Dendritic cell treated with granulocyte-macrophage colony-stimulating factor and Interleukin-4, amounts not matched to agents 40 ng/mL and 50 ng/mL, for 4 days (primary cell): ENCODE results near the gene WDCP.
"Not testable (repeated sequence)": the region's sequence is repeated elsewhere in the genome, so short reads cannot be mapped to it uniquely, and the experiment has no call there.

Source experiments
- H3K27ac Mint-ChIP-seq: one replicate; pipeline ENCODE4 v1.8.0; 2022; ENCODE audit warnings: mild to moderate bottlenecking, mixed read lengths
- H3K27me3 Mint-ChIP-seq: one replicate; pipeline ENCODE4 v1.8.0; 2022; ENCODE audit warnings: mild to moderate bottlenecking, mixed read lengths
- H3K36me3 Mint-ChIP-seq: one replicate; pipeline ENCODE4 v1.8.0; 2022; ENCODE audit warnings: low read depth, mixed read lengths
- H3K4me1 Mint-ChIP-seq: one replicate; pipeline ENCODE4 v1.8.0; 2022; ENCODE audit warnings: low read depth, mixed read lengths
- H3K4me3 Mint-ChIP-seq: one replicate; pipeline ENCODE4 v1.8.0; 2022; ENCODE audit warnings: mild to moderate bottlenecking, moderate library complexity, mixed read lengths
- H3K9me3 Mint-ChIP-seq: one replicate; pipeline ENCODE4 v1.8.0; 2022; ENCODE audit warnings: mixed read lengths
- intact Hi-C: fragments of 100-400 bp; cut with micrococcal nuclease; formaldehyde crosslinking; loops from one replicate; pipeline ENCODE4 v1.15.0; 2022

Gene WDCP

DNA sequence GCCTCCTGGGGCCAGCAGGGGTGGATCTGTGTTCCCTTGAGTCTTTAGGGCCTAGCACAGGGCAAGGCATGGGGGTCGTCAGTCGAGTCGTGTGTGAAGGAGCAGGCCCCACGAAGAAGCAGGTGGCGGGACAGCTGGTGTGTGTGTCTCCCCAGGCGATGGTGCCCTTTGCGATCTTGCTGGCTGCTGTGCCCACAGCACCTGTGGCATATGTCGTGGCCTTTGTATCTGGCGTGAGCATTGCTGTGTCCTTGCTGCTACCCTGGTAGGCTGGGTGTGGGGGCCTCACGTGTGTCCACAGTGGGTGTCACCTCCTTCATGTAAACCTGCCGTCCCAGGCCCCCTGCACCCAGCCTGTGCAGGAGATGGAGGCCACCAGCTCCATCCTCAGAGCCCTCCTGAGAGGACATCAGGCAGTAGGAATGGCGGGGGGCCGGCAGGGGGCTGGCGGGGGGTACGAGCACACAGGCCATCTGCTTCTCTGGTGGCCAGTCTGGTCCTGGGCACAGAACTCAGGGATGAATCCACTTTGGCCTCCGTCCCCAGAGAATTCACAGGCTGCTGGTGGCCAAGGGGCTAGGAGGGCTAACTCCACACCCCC is 24.1 kb downstream of the WDCP start:
- intact Hi-C loops, result no loop called here
- H3K4me3 Mint-ChIP-seq, result no peak overlapping the region

DNA sequence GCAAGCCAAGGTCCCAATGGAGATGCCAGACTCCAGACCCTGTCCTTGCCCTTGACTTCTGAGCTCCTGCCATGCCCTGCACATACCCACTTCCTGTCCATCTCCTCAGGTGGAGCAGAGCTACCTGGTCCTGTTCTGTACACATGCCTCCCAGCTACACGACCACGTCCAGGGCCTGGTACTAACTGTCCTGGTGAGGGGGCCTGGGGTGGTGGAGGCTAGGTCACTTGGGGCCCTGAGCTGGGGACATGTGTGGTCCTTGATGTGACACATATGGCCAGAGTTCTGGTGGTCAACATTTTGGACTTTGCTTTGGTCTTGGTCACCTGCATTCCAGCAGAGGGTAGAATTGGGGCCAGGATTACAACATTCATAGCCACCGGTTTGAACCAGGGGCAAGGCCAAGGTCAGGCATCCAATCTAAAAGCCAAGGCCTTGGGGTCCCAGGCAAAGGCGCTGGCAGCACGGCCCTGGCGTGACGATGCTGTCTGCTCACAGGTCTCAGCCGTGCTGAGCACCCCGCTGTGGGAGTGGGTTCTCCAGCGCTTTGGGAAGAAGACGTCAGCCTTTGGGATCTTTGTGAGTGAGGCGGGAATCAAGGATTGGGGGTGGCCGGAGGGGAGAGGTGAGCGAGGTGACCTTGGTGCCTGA is 24.7 kb downstream of the WDCP start:
- Mint-ChIP-seq H3K4me3 (no peak overlapping the region), H3K36me3 (peaks cover 28% of the 10 kb centered on the region), H3K4me1 (no peaks in the 10 kb centered on the region), H3K27me3 (no peaks in the 10 kb centered on the region), H3K9me3 (no peaks in the 10 kb centered on the region), H3K27ac (no peak overlapping the region)
- intact Hi-C loops, result no loop called here

More for the DNA sequence above, 24.1 kb downstream of the WDCP start:
- H3K4me1 Mint-ChIP-seq, result no peaks in the 10 kb centered on the region
- H3K36me3 Mint-ChIP-seq, result peaks cover 28% of the 10 kb centered on the region
- no peaks in the 10 kb centered on the region for H3K27me3 Mint-ChIP-seq
- H3K27ac Mint-ChIP-seq, result no peak overlapping the region
- H3K9me3 Mint-ChIP-seq, result no peaks in the 10 kb centered on the region

DNA sequence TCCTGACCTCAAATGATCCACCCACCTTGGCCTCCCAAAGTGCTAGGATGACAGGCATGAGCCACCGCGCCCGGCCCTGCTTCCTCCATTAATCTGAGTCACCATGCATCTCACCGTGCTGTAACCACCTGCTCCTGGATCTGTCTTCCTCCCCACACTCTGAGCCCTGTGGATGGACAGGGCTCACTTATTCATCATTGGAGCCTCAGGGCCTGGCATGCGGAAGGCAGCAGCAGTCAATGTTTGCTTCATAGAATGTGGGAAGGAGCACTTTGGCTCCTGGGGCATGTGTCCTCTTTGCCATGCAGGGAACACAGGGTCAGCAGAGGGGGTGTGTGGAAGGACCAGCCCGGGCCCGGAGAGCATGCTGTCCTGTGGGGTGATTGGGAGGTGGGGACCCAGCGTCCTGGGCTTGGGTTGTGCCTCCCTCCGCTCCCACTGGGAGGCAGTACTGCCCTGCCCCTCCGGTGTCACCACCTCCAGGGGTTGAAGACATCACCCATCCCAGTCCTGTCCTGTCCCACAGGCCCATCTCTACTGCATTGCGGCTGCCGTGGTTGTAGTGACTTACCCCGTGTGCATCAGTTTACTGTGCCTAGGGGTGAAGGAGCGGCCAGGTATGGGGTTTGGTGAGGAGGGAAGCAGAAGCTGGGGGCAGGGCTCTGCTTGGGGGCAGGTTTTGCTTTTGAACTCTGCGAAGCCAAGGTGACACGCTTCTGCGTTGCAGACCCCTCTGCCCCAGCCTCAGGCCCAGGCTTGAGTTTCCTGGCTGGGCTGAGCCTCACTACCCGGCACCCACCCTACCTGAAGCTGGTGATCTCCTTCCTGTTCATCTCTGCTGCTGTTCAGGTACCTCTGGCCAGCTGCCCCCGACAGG is 25.8 kb downstream of the WDCP start:
- peaks cover 28% of the 10 kb centered on the region for H3K36me3 Mint-ChIP-seq
- no peaks in the 10 kb centered on the region for H3K4me1 Mint-ChIP-seq
- H3K4me3 Mint-ChIP-seq, result no peak overlapping the region
- intact Hi-C loops, result no loop called here
- H3K27me3 Mint-ChIP-seq, result no peaks in the 10 kb centered on the region
- no peaks in the 10 kb centered on the region for H3K9me3 Mint-ChIP-seq
- H3K27ac Mint-ChIP-seq, result no peak overlapping the region

DNA sequence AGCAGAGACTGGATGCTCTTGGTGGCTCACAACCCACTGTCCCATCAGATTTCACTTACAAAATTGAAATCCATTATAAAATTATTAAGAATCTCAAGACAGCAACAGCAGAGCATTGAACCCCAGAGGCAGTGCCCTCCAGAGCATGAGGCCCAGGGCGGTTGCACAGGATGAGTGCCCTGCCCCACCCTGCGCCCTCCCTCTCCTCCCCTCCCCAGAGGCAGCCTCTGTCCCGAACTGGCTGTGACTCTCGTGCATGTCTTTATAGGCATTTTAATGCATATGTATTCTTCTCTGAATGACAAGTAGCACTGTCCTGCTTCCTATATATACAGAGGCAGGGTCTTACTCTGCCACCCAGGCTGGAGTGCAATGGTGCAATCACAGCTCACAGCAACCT is 26.9 kb downstream of the WDCP start:
- H3K27me3 Mint-ChIP-seq, result no peaks in the 10 kb centered on the region
- H3K9me3 Mint-ChIP-seq, result no peaks in the 10 kb centered on the region
- intact Hi-C loops, result no loop called here
- H3K4me1 Mint-ChIP-seq, result no peaks in the 10 kb centered on the region
- H3K27ac Mint-ChIP-seq, result no peak overlapping the region
- H3K36me3 Mint-ChIP-seq, result peaks cover 28% of the 10 kb centered on the region
- no peak overlapping the region for H3K4me3 Mint-ChIP-seq

DNA sequence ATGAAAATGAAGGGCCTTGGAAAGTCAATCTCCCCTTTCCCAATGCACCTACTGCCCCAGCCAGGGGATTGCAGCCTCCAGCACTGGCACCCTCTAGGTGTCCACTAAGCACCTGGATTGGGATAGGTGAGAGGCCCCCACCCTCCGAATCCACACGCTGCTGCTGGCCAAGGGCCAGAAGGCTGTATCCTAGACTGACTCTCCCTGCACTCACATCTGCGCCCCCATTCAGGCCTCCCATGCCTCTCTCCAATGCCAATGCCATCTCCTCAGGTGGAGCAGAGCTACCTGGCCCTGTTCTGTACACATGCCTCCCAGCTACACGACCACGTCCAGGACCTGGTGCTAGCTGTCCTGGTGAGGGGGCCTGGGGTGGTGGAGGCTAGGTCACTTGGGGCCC is 27.5 kb downstream of the WDCP start:
- H3K9me3 Mint-ChIP-seq, result no peaks in the 10 kb centered on the region
- intact Hi-C loops, result no loop called here
- no peak overlapping the region for H3K4me3 Mint-ChIP-seq
- H3K4me1 Mint-ChIP-seq, result no peaks in the 10 kb centered on the region
- peaks cover 23% of the 10 kb centered on the region for H3K36me3 Mint-ChIP-seq
- H3K27me3 Mint-ChIP-seq, result no peaks in the 10 kb centered on the region
- H3K27ac Mint-ChIP-seq, result no peak overlapping the region

DNA sequence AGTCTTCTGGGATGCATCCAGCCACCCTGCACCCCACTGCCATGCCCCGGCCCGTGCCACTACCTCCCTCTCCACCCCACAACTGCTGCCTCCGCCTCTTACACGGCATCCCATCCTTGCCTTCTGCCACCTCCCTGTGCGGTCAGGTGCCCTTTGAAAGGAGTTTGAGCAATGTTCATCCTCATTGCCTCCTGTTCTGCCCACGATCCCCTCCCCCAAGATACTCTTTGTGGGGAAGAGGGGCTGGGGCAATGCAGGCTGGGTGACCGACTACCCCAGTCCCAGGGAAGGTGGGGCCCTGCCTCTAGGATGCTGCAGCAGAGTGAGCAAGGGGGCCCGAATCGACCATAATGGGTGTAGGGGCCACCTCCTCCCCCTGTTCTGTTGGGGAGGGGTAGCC is 28.9 kb downstream of the WDCP start:
- Mint-ChIP-seq H3K4me1 (peaks cover under 1% of the 10 kb centered on the region), H3K36me3 (peaks cover 15% of the 10 kb centered on the region), H3K27ac (no peak overlapping the region), H3K27me3 (no peaks in the 10 kb centered on the region), H3K9me3 (no peaks in the 10 kb centered on the region), H3K4me3 (no peak overlapping the region)
- intact Hi-C loops, result no loop called here

DNA sequence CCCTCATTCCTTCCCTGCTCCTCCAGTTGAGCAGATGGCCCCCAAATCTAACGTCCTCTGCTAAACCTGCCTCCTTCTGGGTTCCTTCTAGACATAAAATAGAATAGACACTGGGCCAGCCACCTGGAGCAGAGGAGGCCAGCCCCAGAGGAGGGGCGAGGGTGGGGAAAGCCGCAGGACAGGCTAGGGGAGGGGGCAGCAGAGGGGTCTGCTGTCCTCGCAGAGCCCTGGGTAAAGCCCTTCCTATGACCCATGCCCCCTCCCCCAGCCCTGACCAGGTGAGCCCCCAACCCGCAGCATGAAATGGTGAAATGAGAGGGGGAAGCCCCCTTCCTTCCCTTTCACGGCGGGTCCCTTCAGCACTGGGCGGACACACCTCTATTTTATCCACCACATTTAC is 29.5 kb downstream of the WDCP start:
- intact Hi-C loops, result no loop called here
- peaks cover 10% of the 10 kb centered on the region for H3K36me3 Mint-ChIP-seq
- no peak overlapping the region for H3K27ac Mint-ChIP-seq
- H3K4me1 Mint-ChIP-seq, result peaks cover 5% of the 10 kb centered on the region
- peaks cover 4% of the 10 kb centered on the region for H3K27me3 Mint-ChIP-seq
- H3K4me3 Mint-ChIP-seq, result no peak overlapping the region
- H3K9me3 Mint-ChIP-seq, result no peaks in the 10 kb centered on the region

DNA sequence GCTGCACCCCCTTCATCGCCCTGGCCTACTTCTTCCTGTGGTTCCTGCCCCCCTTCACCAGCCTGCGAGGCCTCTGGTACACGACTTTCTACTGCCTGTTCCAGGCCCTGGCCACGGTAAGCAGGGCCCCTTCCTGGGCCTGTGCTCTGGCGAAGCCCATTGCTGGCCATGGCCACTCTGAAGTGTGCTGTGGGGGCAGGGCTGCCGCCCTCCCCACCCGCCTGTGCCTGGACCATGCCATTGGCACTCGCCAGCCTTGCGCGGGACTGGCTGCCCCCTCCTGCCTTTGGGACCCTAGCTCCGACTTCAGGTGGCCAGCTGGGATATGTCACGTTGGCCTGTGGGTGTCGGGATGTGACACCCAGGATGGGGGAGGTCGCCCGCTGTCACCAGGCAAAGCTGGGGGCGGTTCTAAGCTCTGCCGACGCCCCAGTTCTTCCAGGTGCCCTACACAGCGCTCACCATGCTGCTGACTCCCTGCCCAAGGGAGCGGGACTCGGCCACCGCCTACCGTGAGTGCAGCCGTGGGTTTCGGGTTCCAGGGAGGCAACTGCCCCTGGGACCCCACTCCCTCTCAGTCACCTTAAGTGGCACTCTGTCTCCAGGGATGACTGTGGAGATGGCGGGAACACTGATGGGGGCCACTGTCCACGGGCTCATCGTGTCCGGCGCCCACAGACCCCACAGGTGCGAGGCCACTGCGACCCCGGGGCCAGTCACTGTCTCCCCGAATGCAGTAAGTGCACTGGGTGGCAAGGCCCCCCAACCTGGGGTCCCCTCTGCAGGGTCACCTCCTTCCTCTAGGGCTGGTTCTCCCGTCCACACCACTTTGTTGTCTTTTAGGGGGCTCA is 30.1 kb downstream of the WDCP start:
- no peak overlapping the region for H3K4me3 Mint-ChIP-seq
- no peak overlapping the region for H3K27ac Mint-ChIP-seq
- H3K4me1 Mint-ChIP-seq, result peaks cover 9% of the 10 kb centered on the region
- H3K27me3 Mint-ChIP-seq, result peaks cover 10% of the 10 kb centered on the region
- no peaks in the 10 kb centered on the region for H3K9me3 Mint-ChIP-seq
- peaks cover 3% of the 10 kb centered on the region for H3K36me3 Mint-ChIP-seq
- intact Hi-C loops, result no loop called here

DNA sequence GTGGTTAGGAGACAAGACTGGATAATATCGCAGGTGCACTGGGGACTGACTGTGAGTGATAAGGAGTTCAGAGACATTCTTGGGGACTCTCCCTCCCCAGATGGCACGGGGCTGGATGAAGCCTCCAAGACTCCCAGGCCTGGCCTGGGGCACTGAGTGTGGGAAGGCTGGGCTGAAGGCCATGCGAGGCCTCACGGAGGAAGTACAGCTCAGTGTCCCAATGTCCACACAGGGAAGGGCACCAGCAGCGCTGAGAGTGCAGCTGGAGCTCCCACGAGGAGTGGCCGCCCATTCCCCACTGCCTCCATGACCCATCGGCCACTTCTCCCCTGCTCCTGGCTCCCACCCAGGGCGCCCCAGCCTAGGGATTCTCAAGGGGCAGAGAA is 30.8 kb downstream of the WDCP start:
- intact Hi-C loops, result no loop called here
- Mint-ChIP-seq H3K4me3 (no peak overlapping the region), H3K9me3 (no peaks in the 10 kb centered on the region), H3K36me3 (no peaks in the 10 kb centered on the region), H3K27ac (no peak overlapping the region), H3K4me1 (peaks cover 9% of the 10 kb centered on the region), H3K27me3 (peaks cover 16% of the 10 kb centered on the region)

DNA sequence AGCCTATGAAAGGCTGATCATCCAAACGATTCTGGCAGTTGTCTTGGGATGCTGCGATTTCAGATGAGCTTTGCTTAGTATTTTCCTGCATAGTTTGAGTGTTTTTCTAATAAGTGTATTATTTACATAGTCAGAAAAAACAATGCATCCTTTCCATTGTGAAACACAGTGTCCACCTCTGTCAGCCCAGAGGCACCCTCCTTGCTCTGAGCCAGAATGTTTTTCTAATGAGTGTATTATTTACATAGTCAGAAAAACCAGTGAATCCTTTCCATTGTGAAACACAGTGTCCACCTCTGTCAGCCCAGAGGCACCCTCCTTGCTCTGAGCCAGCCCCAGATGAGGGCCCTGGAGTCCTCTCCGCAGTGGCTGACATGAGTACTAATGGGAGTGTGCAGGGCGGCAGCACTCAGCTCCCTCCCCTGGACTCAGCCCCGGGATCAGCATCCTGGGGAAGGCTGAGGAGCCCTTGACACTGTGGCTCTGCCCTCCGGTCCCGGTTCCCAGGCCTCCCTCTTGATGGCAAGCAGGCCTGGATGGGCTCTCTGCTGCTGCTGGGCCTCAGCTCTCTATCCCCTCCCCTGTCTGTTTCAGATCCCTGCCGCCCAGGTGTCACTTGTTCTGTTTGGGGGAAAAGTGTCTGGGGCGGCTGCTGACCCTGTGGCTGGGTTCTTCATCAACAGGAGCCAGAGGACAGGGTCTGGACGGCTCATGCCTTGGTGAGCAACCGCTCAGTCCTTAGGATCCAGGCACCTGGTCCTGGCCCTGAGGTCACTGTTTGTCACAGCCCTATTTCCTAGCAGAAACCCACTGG is 31.4 kb downstream of the WDCP start:
- no peak overlapping the region for H3K27ac Mint-ChIP-seq
- intact Hi-C loops, result no loop called here
- H3K4me3 Mint-ChIP-seq, result no peak overlapping the region
- H3K36me3 Mint-ChIP-seq, result no peaks in the 10 kb centered on the region
- H3K27me3 Mint-ChIP-seq, result peaks cover 22% of the 10 kb centered on the region
- no peaks in the 10 kb centered on the region for H3K9me3 Mint-ChIP-seq
- H3K4me1 Mint-ChIP-seq, result peaks cover 9% of the 10 kb centered on the region

DNA sequence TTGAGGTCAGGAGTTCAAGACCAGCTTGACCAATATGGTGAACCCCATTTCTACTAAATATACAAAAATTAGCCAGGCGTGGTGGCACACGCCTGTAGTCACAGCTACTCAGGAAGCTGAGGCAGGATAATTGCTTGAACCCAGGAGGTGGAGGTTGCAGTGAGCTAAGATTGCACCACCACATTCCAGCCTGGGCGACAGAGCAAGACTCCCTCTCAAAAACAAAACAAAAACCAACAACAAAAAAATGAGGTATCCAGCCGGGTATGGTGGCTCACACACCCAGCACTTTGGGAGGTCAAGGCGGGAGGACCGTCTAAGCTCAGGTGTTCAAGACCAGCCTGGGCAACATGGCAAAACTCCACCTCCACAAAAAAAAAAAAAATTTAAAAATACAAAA is 32.3 kb downstream of the WDCP start:
- H3K4me1 Mint-ChIP-seq, intact Hi-C loops: not testable (repeated sequence)

DNA sequence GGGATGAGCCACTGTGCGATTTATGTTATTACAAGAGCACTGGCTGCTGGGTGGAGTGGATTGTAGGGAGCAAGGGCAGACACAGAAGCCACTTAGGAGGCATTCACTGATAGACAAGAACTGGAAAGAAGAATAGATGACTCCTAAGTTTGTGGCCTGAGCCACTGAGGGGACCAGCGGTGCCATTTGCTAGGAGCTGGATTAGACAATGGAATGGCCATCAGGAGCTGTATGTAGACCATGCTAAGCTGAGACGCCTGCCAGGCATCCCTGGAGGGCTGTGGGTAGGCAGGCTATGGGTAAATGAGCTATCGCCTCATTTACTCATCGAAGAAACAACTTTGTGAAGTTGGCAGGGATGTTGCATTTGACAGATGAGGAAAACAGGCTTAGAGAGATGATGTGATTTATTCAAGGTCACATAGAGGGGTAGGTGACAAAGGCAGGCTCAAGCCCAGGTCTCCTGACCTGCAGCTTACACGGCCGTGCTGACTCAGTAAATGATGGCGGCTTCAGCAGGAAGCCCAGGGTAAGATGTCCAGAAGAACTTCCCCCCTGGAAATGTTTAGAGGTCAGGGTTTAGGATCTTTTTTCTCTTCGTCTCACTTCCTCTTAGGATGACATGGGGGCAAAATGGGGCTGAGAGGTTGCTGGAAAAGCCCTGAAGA is 34.5 kb downstream of the WDCP start:
- Mint-ChIP-seq H3K4me1 (peaks cover 9% of the 10 kb centered on the region), H3K27ac (no peak overlapping the region)

More for the DNA sequence above, 32.3 kb downstream of the WDCP start:
- not testable (repeated sequence) for H3K36me3 Mint-ChIP-seq, H3K27ac Mint-ChIP-seq, H3K4me3 Mint-ChIP-seq, H3K9me3 Mint-ChIP-seq
- peaks cover 31% of the 10 kb centered on the region for H3K27me3 Mint-ChIP-seq

More for the DNA sequence above, 34.5 kb downstream of the WDCP start:
- H3K27me3 Mint-ChIP-seq, result peaks cover 49% of the 10 kb centered on the region
- H3K4me3 Mint-ChIP-seq, result no peak overlapping the region
- intact Hi-C loops, result no loop called here
- H3K9me3 Mint-ChIP-seq, result no peaks in the 10 kb centered on the region
- no peaks in the 10 kb centered on the region for H3K36me3 Mint-ChIP-seq
